Occipital lobe (tissue), 2 donors: ENCODE results near the gene STX4. TPM values are rescaled to one million over a fixed set of nuclear protein-coding genes. Genes with fewer than 3 reads are reported as not detected.
A peak's percentile ranks its signal among the peaks of the same experiment; 100 is the strongest.
"Not testable (repeated sequence)": the region's sequence is repeated elsewhere in the genome, so short reads cannot be mapped to it uniquely, and the experiment has no call there.

Experiments used
- DNase-seq: peaks from one replicate; lab custom pipeline; 2025; lab: John Stamatoyannopoulos, UW
- total RNA-seq: library from RNA; depleted of rRNA; stranded (reverse); fragments of >200 nt; gene quantifications from one replicate; pipeline ENCODE4 v1.2.3, GENCODE V29; 2014

STX4 gene
- total RNA-seq, 1 donor from 2014 or later = 11.5 TPM

- peak; percentile 55 for DNase-seq
Measured at GRCh38 chr16:30998852-30999761, 34.3 kb upstream of the STX4 start.

DNA sequence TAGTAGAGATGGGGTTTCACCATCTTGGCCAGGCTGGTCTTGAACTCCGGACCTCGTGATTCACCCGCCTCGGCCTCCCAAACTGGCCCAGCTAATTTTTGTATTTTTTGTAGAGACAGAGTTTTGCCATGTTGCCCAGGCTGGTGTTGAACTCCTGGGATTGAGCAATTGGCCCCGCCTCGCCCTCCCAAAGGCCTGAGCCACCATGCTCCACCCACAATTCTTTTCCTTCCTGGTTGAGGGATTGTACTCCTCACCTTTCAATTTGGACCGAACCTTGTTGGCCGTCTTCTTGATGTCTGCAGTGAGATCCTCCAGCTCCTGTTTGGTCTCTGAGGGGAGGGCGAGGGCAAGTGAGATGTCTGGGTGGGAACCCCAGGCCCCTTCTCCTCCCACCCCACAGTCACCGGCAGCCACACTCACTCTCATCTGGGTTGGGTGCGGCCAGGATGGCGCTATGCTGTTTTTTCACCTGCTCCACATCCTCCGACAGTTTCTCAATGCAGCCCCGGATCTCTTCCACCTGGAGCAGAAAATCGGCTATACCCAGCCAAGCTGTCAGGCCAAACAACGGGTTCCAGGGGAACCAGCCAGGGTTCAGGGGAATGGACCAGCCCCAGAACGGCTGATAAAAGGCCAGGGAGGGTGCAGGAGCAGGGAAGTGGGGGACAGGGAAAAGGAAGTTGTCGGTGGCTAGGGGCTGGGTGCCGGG, 32.5 kb upstream of the STX4 start:
- DNase-seq = no peak

DNA sequence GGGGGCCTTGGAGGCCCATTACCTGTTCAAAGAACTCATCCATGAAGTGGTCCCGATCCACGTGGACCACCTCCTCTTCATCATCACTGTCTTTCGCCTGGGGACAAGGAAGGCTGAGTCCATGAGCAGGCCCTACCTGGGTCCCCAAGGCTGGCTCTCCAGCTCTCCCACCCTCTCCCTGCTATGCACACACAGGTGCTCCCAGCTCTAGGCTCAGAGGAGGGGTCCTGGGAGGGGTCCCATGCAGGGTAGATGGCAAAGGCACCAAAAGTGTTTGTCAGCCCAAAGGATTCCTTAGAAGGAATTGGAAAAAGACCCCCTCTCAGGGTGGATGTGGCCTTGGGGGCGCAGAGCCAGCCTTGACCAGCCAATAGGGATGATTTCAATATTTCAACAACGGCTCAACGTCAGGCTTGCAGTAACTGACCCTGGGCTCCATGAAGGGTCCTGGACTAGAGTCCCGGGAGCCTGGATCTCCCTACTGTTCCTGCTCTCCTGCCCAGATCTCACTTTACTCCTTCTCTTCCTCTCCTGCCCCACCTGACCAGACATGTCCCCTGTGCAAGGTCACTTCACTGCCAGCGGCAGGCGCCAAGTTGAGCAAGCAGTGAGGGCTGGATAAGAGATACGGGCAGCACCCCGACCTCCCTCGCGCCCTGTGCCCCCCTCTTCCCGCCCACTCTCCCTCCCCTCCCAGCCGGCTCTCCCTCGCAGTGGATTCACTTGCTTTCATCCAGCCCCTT, 31.7 kb upstream of the STX4 start:
- DNase-seq = no peak

GRCh38 chr16:31002250-31002700, 31.1 kb upstream of the STX4 start:
- DNase-seq = no peak

GRCh38 chr16:31002862-31003341, 30.5 kb upstream of the STX4 start:
- DNase-seq = no peak

DNA sequence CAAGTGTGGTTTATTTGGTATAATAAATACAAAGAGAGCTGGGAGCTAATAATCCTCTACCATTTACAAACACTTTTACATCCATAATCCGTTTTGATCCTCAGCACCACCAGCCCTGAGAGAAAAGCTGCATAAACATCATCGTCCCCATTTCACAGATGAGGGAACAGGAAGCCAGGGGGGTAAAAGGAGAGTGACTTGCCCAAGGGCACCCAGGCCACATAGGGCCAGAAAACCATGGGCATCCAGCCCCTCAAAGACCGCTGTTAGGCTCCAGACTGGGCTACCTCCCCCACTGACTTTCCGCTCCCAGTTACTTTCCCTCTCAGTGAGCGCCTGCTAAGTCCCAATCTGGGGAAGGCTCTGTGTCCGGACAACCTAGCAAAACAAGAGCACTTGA, 29.6 kb upstream of the STX4 start:
- DNase-seq = no peak

DNA sequence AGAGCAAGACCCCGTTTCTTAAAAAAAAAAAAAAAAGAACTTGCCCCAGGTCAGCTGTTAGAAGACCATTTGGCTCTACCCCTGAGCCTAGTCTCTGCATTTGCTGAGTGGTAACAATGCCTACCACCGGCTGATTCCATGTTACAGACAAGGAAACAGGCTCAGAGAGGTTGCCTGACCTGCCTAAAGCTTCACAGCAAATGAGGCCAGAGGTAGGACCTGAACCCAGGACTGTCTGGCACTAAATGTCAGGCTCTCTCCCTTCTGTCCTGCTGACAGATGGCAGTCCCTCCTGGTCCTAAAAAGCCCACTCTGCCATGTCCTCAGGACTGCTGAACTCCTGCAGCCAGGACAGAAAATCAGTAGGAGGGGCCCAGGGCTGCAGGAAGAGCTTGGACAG, 28.7 kb upstream of the STX4 start:
- DNase-seq = no peak

DNA sequence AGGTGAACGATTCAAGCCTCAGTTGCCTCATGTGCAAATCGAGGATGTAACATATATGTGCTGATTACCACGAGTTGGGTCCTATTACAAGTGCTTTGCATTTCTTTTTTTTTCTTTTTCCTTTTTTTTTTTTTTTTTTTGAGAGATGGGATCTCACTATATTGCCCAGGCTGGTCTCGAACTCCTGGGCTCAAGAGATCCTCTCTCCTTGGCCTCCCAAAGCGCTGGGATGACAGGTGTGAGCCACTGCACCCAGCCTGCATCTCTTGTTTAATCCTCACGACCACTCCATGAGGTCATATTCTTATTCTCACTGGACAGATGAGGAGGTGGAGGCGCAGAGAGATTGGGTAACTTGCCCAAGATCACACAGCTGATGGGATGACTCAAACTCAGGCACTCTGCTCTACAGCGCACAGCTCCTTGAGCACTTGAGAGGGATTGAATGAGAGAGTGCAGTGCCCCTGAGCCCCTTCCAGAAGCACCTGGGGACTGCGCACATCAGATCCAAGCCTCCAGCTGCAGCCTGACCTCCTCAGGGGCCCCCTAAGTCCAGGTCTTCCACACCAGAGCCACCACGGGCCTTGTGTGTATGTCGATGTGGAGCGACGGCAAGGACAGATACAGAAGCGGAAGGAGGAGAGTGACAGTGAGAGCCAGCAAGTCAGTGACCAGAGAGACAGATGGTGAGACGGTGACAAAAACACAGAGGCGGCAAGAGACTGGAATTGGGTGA, 27.8 kb upstream of the STX4 start:
- no peak for DNase-seq

DNA sequence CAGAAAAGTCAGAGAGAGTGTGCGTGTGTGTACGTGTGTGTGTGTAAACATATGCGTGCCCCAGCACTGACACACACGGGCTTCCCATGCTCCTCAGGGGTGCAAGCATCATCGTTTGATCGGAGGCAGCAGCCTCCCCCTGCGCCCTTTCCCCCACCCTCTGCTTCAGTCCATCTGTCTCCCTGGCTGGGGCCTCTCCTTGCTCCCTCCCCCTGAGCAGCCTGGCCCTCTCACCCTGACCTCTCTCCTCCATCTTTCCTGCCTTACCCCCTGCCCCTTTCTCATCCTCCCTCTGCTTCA, 27.3 kb upstream of the STX4 start:
- DNase-seq = no peak

GRCh38 chr16:31006589-31006988, 26.8 kb upstream of the STX4 start:
- no peak for DNase-seq

GRCh38 chr16:31007684-31008083, 25.7 kb upstream of the STX4 start:
- DNase-seq = no peak

- DNase-seq = no peak
Measured at GRCh38 chr16:31008149-31008548, 25.2 kb upstream of the STX4 start.

DNA sequence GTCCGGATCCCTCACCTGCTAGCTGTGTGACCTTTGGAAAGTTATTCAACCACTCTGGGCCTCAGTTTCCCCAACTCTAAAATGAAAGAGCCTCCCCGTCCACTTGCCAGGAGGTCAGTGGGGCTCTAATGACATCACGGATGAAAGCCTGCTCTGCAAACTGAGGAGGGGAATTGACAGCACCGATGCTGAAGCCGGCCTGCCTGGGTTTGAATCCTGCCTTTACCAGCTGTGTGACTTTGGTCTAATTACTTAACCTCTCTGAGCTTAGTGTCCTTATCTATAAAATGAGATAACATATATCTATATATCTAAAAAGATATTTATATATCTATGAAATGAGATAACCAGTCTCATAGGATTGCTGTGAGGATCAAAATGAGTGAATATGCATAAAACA, 24.8 kb upstream of the STX4 start:
- DNase-seq = no peak

DNA sequence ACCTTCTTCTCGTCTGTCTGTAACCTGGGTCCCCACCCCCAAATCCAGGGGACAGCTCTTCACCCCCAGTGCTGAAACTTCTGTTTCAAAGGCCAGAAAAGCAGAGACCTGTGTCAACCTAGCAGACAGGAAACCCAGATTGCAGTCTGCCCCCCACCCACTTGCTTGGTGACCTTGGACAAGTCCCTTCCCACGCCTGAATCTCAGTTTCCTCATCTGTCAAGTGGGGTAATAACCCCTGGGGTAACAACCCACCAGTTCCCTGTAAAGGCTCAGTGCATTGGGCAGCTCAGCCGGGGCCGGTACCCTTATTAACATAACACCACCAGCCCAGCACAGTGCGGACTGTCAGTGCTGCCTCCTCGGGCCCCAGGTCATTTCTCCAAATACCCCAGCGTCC, 24.2 kb upstream of the STX4 start:
- DNase-seq = no peak

DNA sequence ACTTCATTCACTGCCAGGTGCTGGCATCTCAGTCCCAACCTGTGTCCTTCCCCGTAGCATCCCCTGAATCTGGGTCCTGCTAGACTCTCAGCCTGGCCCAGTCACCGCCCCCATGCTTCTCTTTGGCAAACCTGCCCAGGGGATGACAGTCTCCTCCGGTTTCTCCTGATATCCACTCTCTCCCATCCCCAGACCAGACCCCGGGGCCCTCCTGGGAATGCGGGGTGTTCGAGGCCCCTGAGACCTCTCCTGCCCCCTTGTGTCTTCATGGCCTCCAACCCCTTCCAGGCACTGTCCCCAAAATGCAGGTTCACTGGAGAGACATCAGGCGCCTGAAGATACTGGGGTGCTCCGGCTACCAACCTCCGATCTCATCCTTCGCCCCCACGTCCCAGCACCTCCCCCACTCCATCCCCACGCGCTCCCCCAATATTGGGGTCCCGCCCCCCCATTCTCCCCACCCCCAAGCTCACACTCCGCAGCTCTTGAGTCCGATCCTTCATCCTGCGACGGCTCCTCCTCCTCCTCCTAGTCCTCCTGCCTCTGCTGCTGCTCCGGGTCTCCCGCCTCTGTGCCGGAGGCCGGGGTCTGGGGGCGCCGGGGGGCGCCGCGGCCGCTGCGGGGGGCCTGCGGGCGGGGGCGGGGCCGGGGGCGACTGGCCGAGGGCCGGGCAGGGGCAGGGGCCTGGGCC, 23.3 kb upstream of the STX4 start:
- DNase-seq = no peak

DNA sequence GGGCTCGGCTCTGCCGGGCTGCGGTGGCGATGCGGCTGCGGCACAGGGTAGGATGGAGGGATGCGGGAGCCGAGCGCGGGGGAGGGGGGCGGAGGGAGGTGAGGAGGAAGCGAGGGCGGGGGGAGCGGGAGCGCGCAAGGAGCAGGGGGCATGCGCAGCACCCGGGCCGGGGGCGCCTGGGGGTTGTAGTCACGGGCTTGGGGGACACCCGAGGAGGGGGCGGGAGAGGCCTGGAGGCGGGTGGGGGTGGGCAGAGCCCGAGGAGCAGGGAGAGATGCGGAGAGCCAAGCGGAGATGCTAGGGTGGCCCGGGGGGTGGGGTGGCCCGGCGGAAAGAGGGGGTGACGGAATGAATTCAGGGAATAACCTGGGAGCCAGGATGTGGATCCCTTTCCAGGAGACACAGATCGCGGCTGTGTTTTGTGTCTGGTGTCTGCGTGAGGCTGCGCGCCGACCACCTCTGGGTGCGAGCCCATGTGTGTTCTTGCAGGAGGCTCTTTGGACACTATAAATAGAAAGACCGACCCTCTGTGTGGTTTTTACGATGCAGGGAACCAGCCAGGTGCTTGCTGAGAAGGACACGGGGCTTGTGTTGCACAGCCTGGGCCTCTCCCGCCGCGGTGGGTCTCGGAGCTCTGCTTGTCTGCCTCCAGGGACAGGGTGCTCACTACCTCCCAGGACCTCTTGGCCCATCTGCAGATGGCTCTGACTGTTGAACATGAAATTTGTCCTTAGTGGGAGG, 22.6 kb upstream of the STX4 start, which contains the start of gene STX1B:
Gene STX1B, minus strand, starts transcription at position 54 of the 741 bp plus-strand sequence. CDS start 242 bp downstream, outside the sequence.
- peak; percentile 70 for DNase-seq

DNA sequence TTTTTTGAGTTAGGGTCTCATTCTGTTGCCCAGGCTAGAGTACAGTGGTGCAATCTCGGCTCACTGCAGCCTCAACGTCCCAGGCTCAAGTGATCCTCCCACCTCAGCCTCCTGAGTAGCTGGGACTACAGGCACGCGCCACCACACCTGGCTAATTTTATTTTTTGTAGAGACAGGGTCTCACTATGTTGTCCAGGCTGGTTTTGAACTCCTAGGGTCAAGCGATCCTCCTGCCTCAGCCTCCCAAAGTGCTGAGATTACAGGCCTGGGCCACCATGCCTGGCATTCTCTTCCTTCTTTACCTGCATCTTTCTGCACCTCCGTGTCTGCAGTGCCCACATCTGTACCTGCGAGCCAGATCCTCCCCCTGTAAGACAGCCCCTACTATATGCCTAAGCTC, 21.5 kb upstream of the STX4 start:
- not testable (repeated sequence) for DNase-seq

GRCh38 chr16:31013292-31013691, 20.1 kb upstream of the STX4 start:
- DNase-seq = not testable (repeated sequence)

- DNase-seq = no peak
Measured at GRCh38 chr16:31016018-31016417, 17.3 kb upstream of the STX4 start.

DNA sequence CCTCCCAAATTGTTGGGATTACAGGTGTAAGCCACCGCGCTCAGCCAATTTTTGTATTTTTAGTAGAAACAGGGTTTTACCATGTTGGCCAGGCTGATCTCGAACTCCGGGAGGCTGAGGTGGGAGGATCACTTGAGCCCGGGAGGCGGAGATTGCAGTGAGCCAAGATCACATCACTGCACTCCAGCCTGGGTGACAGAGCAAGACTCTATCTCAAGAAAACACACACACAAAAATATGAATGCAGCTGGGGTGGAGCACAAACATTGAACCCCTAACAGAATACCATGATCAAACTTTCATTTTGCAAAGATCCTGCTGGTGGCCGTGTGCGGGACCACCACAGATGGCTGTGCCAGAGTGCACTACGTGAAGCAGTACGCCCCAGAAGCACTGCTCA, 15.6 kb upstream of the STX4 start:
- not testable (repeated sequence) for DNase-seq
